GM13976 (cell line): ENCODE results near the gene AXDND1.
"Not testable (repeated sequence)": the region's sequence is repeated elsewhere in the genome, so short reads cannot be mapped to it uniquely, and the experiment has no call there.

Source experiments
- DNase-seq: peaks from one replicate; pipeline ENCODE4 v3.0.0; 2012; ENCODE audit warnings: low spot score
- in situ Hi-C: fragments of 300-500 bp; cut with MboI; formaldehyde crosslinking; loops from one replicate; pipeline ENCODE4 v1.12.0; 2022; ENCODE audit warnings: low sequenced_read_pairs, mixed read lengths, inconsistent platforms; ENCODE audit not compliant: unreplicated experiment
- TF ChIP-seq, protein P1 (sequence below): IDR thresholded peaks from 2 replicates; pipeline ENCODE4 v1.5.1; 2012; ENCODE audit warnings: borderline replicate concordance, mild to moderate bottlenecking; ENCODE audit not compliant: insufficient read depth; ENCODE audit errors: extremely low read depth, missing control alignments, control extremely low read depth

The AXDND1 gene

DNA sequence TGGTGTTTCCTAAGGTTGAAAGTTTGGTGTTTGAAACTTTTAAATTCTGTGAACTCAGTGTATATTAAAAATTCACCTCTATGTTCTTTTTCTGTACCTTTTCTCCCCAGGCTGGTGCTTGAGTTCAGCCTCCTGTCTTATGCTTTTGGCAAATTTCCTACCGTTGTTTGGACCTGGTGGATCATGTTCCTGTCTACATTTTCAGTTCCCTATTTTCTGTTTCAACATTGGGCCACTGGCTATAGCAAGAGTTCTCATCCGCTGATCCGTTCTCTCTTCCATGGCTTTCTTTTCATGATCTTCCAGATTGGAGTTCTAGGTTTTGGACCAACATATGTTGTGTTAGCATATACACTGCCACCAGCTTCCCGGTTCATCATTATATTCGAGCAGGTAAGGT lies 24.9 kb upstream of the AXDND1 start:
- DNase-seq, result no peak
- TF ChIP-seq, protein P1, sequence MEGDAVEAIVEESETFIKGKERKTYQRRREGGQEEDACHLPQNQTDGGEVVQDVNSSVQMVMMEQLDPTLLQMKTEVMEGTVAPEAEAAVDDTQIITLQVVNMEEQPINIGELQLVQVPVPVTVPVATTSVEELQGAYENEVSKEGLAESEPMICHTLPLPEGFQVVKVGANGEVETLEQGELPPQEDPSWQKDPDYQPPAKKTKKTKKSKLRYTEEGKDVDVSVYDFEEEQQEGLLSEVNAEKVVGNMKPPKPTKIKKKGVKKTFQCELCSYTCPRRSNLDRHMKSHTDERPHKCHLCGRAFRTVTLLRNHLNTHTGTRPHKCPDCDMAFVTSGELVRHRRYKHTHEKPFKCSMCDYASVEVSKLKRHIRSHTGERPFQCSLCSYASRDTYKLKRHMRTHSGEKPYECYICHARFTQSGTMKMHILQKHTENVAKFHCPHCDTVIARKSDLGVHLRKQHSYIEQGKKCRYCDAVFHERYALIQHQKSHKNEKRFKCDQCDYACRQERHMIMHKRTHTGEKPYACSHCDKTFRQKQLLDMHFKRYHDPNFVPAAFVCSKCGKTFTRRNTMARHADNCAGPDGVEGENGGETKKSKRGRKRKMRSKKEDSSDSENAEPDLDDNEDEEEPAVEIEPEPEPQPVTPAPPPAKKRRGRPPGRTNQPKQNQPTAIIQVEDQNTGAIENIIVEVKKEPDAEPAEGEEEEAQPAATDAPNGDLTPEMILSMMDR, result no peak
- in situ Hi-C loops, result no loop called here

DNA sequence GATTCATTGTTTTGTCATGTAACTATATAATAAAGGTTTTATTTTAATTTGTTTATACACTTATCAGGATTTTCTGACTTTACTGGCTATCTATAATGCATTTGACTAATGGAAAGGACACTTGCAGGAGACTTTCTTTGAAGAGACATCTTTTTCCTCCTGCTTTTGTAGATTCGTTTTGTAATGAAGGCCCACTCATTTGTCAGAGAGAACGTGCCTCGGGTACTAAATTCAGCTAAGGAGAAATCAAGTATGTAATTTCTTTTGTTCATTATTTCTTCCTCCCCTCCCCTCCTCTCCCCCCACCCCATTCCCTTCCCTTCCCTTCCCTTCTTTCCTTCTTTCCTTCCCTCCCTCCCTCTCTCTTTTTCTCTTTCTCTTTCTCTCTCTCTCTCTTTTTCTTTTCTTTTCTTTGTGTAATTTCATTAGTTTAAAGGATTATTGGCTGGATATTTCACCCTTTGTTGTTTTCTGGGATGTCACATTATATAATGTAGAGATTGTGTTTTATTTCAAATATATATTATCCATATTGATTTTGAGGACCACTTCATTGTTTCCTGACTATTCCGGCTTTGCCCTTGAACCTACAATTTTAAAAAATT lies 23.7 kb upstream of the AXDND1 start:
- TF ChIP-seq, protein P1, result no peak
- in situ Hi-C loops, result no loop called here
- no peak for DNase-seq

DNA sequence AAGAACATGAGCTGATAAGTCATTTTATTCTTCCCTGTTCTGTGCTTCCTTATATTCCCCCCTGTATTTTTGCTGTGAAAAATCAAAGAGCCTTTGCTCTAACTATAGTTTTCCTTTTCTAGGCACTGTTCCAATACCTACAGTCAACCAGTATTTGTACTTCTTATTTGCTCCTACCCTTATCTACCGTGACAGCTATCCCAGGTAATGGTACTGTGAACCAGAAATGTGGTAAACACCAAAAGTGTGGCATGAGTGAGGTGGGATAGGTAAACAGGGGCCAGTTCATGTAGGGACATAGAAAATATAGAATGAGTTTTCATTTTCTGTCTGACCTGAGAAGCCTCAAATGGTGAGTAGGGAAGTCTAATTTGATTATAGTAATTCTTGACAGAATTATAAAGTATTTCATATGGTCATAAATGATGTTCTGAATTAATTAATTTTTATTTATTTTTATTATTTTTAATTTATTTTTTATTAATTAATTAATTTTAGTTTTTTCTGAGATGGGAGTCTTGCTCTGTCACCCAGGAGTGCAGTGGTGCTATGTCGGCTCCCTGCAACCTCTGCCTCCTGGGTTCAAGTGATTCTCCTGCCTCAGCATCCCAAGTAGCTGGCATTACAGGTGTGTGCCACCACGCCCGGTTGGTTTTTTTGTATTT lies 22.9 kb upstream of the AXDND1 start:
- no peak for DNase-seq
- in situ Hi-C loops, result no loop called here
- TF ChIP-seq, protein P1, result no peak

DNA sequence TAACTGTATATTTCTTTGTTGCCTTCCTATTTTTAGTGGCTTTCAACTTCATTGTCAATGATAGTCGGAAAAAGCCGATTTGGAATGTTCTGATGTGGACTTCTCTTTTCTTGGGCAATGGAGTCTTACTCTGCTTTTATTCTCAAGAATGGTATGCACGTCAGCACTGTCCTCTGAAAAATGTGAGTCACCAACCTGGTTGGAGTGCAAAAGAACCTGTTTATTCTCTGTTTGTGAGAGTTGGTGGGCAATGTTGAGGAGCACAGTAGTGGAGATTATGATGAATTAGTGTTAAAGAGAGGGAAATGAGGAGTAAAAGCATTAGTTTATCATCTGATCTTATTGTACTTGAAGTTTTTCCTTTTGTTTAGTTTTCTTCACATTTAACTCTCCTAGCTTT lies 14.5 kb upstream of the AXDND1 start:
- DNase-seq, result no peak
- in situ Hi-C loops, result loop anchor here (25.0 kb wide), 1 partner anchor 814 kb away; no protein-coding TSS in a partner anchor
- TF ChIP-seq, protein P1, result no peak

DNA sequence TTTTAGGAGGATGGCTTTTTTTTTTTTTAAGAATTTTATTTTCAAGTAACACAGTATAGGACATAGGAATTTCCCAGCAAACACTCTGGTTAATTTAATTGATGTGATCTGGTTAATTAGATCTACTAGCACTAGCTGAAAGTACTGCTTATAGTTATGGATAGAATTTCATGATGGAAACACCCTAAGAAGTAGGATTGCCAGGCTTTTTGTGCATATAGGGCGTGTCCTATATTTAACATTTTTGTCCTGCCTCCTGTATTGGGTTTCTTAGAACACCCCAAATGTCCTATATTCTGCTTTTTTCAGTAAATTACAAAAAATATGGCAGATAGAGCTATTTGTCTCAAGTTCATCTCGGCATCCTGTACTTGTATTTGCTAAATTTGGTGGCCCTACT lies 13.5 kb upstream of the AXDND1 start:
- TF ChIP-seq, protein P1, result no peak
- in situ Hi-C loops, result loop anchor here (25.0 kb wide), 1 partner anchor 815 kb away; no protein-coding TSS in a partner anchor
- DNase-seq, result no peak

DNA sequence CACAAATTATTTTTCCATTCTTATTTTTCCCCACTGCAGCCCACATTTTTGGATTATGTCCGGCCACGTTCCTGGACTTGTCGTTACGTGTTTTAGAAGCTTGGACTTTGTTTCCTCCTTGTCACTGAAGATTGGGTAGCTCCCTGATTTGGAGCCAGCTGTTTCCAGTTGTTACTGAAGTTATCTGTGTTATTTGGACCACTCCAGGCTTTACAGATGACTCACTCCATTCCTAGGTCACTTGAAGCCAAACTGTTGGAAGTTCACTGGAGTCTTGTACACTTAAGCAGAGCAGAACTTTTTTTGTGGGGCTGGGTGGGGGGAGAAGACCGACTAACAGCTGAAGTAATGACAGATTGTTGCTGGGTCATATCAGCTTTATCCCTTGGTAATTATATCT lies 12.2 kb upstream of the AXDND1 start:
- in situ Hi-C loops, result loop anchor here (25.0 kb wide), 1 partner anchor 816 kb away; no protein-coding TSS in a partner anchor
- no peak for DNase-seq
- TF ChIP-seq, protein P1, result no peak

DNA sequence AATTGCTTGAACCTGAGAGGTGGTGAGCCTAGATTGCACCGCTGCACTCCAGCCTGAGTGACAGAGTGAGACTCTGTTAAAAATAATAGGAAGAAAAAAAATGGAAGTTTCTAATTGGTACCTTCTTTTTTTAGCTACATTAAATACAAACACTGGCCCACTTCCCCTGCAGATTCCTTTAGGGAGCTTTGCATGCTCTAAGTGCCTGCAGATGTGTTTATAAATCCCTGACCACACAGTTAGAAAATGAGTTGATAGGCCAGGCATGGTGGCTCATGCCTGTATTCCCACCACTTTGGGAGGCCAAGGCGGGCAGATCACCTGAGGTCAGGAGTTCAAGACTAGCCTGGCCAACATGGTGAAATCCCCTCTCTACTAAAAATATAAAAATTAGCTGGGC lies 4.1 kb upstream of the AXDND1 start:
- in situ Hi-C loops, result loop anchor here (10.0 to 25.0 kb wide), 2 partner anchors 237 to 824 kb away; no protein-coding TSS in a partner anchor
- not testable (repeated sequence) for DNase-seq
